ENCODE data around the gene RASA2. TPM values are rescaled to one million over a fixed set of nuclear protein-coding genes. Genes with fewer than 3 reads are reported as not detected.

RASA2 gene
- total and polyA plus RNA-seq, 4 donors: 1.6 to 5.4 (median 4.6) TPM

GRCh38 chr3:141487521-141488252 lies 860 bp downstream of the RASA2 start:
- Histone ChIP-seq H3K9ac (ENCODE audit: low read depth in 1 of 2, low read length in 2 of 2) (peak overlapping the region; percentile 45 to 75), H3K4me1 (ENCODE audit: control insufficient read depth in 4 of 4, insufficient read depth in 4 of 4, low read length in 3 of 4) (peaks cover 2 to 17% (median 12%) of the 10 kb centered on the region in 4 donors), H3K27ac (ENCODE audit: low read depth in 1 of 2, low read length in 2 of 2) (peak overlapping the region; percentile 94 to 97), H3K27me3 (ENCODE audit: control insufficient read depth in 4 of 4, insufficient read depth in 4 of 4, low read length in 3 of 4) (no peaks in the 10 kb centered on the region), H3K9me3 (ENCODE audit: control insufficient read depth in 4 of 4, low read length in 3 of 4) (no peaks in the 10 kb centered on the region), H3K36me3 (ENCODE audit: control insufficient read depth in 4 of 4, insufficient read depth in 3 of 4, low read depth in 1 of 4, low read length in 3 of 4) (no peaks in the 10 kb centered on the region), H3K4me3 (ENCODE audit: low read depth in 1 of 3, low read length in 3 of 3) (peak overlapping the region; percentile 73 to 99 (median 88))
- TF ChIP-seq FOXA2 (IDR thresholded peaks at IDR 0.05): no peak
- TF ChIP-seq TAF1 (conservative IDR thresholded peaks at IDR 0.05): peak; percentile 54
- peak in 1 of 2 donors; percentile 21 for TF ChIP-seq EGR1 (IDR thresholded peaks at IDR 0.05; ENCODE audit: low read depth in 2 of 2)
- TF ChIP-seq RXRA (IDR thresholded peaks at IDR 0.05): peak in 1 of 2 donors; percentile 10
- TF ChIP-seq FOXA1 (IDR thresholded peaks at IDR 0.05): no peak
- TF ChIP-seq SP1 (IDR thresholded peaks at IDR 0.05): peak; percentile 23
- peak in 1 of 2 donors; percentile 37 for TF ChIP-seq GABPA (IDR thresholded peaks at IDR 0.05 in 1 of 2, conservative IDR thresholded peaks at IDR 0.05 in 1 of 2)
- no peak for TF ChIP-seq MAX (IDR thresholded peaks at IDR 0.05)
- WGBS: under 1% methylated on average over 55 of the region's 55 CpGs
- peak; percentile 68 for DNase-seq (ENCODE audit: low spot score)

- Histone ChIP-seq H3K4me1 (ENCODE audit: control insufficient read depth in 4 of 4, insufficient read depth in 4 of 4, low read length in 3 of 4) (peaks cover 2 to 17% (median 12%) of the 10 kb centered on the region in 4 donors), H3K4me3 (ENCODE audit: low read depth in 1 of 3, low read length in 3 of 3) (no peak overlapping the region), H3K27me3 (ENCODE audit: control insufficient read depth in 4 of 4, insufficient read depth in 4 of 4, low read length in 3 of 4) (no peaks in the 10 kb centered on the region), H3K9ac (ENCODE audit: low read depth in 1 of 2, low read length in 2 of 2) (no peak overlapping the region), H3K36me3 (ENCODE audit: control insufficient read depth in 4 of 4, insufficient read depth in 3 of 4, low read depth in 1 of 4, low read length in 3 of 4) (no peaks in the 10 kb centered on the region), H3K9me3 (ENCODE audit: control insufficient read depth in 4 of 4, low read length in 3 of 4) (no peaks in the 10 kb centered on the region), H3K27ac (ENCODE audit: low read depth in 1 of 2, low read length in 2 of 2) (no peak overlapping the region)
- TF ChIP-seq RAD21 (IDR thresholded peaks at IDR 0.05): no peak
- no peak for TF ChIP-seq RXRA (IDR thresholded peaks at IDR 0.05)
- TF ChIP-seq JUND (IDR thresholded peaks at IDR 0.05): no peak
- TF ChIP-seq TAF1 (conservative IDR thresholded peaks at IDR 0.05): no peak
- TF ChIP-seq, protein P1, sequence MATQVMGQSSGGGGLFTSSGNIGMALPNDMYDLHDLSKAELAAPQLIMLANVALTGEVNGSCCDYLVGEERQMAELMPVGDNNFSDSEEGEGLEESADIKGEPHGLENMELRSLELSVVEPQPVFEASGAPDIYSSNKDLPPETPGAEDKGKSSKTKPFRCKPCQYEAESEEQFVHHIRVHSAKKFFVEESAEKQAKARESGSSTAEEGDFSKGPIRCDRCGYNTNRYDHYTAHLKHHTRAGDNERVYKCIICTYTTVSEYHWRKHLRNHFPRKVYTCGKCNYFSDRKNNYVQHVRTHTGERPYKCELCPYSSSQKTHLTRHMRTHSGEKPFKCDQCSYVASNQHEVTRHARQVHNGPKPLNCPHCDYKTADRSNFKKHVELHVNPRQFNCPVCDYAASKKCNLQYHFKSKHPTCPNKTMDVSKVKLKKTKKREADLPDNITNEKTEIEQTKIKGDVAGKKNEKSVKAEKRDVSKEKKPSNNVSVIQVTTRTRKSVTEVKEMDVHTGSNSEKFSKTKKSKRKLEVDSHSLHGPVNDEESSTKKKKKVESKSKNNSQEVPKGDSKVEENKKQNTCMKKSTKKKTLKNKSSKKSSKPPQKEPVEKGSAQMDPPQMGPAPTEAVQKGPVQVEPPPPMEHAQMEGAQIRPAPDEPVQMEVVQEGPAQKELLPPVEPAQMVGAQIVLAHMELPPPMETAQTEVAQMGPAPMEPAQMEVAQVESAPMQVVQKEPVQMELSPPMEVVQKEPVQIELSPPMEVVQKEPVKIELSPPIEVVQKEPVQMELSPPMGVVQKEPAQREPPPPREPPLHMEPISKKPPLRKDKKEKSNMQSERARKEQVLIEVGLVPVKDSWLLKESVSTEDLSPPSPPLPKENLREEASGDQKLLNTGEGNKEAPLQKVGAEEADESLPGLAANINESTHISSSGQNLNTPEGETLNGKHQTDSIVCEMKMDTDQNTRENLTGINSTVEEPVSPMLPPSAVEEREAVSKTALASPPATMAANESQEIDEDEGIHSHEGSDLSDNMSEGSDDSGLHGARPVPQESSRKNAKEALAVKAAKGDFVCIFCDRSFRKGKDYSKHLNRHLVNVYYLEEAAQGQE (IDR thresholded peaks at IDR 0.05): no peak
- TF ChIP-seq, protein P2, sequence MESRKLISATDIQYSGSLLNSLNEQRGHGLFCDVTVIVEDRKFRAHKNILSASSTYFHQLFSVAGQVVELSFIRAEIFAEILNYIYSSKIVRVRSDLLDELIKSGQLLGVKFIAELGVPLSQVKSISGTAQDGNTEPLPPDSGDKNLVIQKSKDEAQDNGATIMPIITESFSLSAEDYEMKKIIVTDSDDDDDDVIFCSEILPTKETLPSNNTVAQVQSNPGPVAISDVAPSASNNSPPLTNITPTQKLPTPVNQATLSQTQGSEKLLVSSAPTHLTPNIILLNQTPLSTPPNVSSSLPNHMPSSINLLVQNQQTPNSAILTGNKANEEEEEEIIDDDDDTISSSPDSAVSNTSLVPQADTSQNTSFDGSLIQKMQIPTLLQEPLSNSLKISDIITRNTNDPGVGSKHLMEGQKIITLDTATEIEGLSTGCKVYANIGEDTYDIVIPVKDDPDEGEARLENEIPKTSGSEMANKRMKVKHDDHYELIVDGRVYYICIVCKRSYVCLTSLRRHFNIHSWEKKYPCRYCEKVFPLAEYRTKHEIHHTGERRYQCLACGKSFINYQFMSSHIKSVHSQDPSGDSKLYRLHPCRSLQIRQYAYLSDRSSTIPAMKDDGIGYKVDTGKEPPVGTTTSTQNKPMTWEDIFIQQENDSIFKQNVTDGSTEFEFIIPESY (IDR thresholded peaks at IDR 0.05): no peak
- no peak for TF ChIP-seq NR2F2 (IDR thresholded peaks at IDR 0.05)
- no peak for TF ChIP-seq FOXA2 (IDR thresholded peaks at IDR 0.05)
- TF ChIP-seq HNF4A (conservative IDR thresholded peaks at IDR 0.05): no peak
- TF ChIP-seq, protein P3, sequence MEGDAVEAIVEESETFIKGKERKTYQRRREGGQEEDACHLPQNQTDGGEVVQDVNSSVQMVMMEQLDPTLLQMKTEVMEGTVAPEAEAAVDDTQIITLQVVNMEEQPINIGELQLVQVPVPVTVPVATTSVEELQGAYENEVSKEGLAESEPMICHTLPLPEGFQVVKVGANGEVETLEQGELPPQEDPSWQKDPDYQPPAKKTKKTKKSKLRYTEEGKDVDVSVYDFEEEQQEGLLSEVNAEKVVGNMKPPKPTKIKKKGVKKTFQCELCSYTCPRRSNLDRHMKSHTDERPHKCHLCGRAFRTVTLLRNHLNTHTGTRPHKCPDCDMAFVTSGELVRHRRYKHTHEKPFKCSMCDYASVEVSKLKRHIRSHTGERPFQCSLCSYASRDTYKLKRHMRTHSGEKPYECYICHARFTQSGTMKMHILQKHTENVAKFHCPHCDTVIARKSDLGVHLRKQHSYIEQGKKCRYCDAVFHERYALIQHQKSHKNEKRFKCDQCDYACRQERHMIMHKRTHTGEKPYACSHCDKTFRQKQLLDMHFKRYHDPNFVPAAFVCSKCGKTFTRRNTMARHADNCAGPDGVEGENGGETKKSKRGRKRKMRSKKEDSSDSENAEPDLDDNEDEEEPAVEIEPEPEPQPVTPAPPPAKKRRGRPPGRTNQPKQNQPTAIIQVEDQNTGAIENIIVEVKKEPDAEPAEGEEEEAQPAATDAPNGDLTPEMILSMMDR (IDR thresholded peaks at IDR 0.05; ENCODE audit: low read depth, low read length, missing input control): no peak
- TF ChIP-seq ATF3 (IDR thresholded peaks at IDR 0.05): no peak
- 74% methylated on average over 1 of the region's 1 CpG for WGBS
- no peak for DNase-seq (ENCODE audit: low spot score)
Observed at GRCh38 chr3:141489203-141489602, 2.4 kb downstream of the RASA2 start.
